SU-DHL-6 (cell line): ENCODE data around the gene ZFYVE26.
"Not testable (repeated sequence)": the region's sequence is repeated elsewhere in the genome, so short reads cannot be mapped to it uniquely, and the experiment has no call there.

Source experiments
- H2AFZ ChIP-seq: fragments of 200-600 bp; sonication (generic); 2 replicates; pipeline ENCODE4 v1.6.1; 2014; ENCODE audit warnings: low read depth, mild to moderate bottlenecking, moderate library complexity, mixed read lengths, antibody characterized with exemption, low read length; ENCODE audit not compliant: severe bottlenecking
- H3F3A ChIP-seq: fragments of 200-600 bp; shearing (Covaris generic); 2 replicates; pipeline ENCODE4 v1.6.0; 2016; ENCODE audit warnings: antibody characterized with exemption, mild to moderate bottlenecking; ENCODE audit not compliant: insufficient read depth
- H3K27ac ChIP-seq: fragments of 200-600 bp; sonication (generic); 2 replicates; pipeline ENCODE4 v1.5.1; 2016; ENCODE audit warnings: low read depth, mild to moderate bottlenecking, low read length, moderate library complexity, mixed read lengths
- H3K27me3 ChIP-seq: fragments of 200-600 bp; sonication (generic), shearing (Covaris generic); 2 replicates; pipeline ENCODE4 v1.6.0; 2014; ENCODE audit warnings: mild to moderate bottlenecking, low read length
- H3K36me3 ChIP-seq: fragments of 200-600 bp; sonication (generic); 2 replicates; pipeline ENCODE4 v1.6.1; 2014; ENCODE audit warnings: mild to moderate bottlenecking, low read length, mixed read lengths
- H3K4me2 ChIP-seq: fragments of 300-600, 200-600 bp; shearing (Covaris generic), sonication (generic); 2 replicates; pipeline ENCODE4 v1.6.0; 2014; ENCODE audit warnings: low read length, low read depth, mild to moderate bottlenecking; ENCODE audit not compliant: poor library complexity, severe bottlenecking
- H3K4me3 ChIP-seq: fragments of 200-600 bp; sonication (generic); 2 replicates; pipeline ENCODE4 v1.5.1; 2014; ENCODE audit warnings: antibody characterized with exemption, low read length, mild to moderate bottlenecking, mixed read lengths; ENCODE audit not compliant: insufficient read depth, poor library complexity, severe bottlenecking
- H3K79me2 ChIP-seq: fragments of 200-600 bp; sonication (generic); 2 replicates; pipeline ENCODE4 v1.6.1; 2014; ENCODE audit warnings: mild to moderate bottlenecking, low read length, moderate library complexity; ENCODE audit not compliant: insufficient read depth
- H3K9ac ChIP-seq: fragments of 200-600 bp; sonication (generic); 2 replicates; pipeline ENCODE4 v1.7.0; 2014; ENCODE audit warnings: mild to moderate bottlenecking, low read length
- H3K9me2 ChIP-seq: fragments of 200-600 bp; sonication (generic); replicated peaks from 2 replicates; pipeline ENCODE4 v1.6.1; 2014; ENCODE audit warnings: low read length; ENCODE audit not compliant: insufficient read depth
- H3K9me3 ChIP-seq: fragments of 200-600 bp; sonication (generic); 2 replicates; pipeline ENCODE4 v1.6.1; 2014; ENCODE audit warnings: low read length, mixed read lengths; ENCODE audit not compliant: insufficient read depth
- H4K20me1 ChIP-seq: fragments of 200-600 bp; sonication (generic); 2 replicates; pipeline ENCODE4 v1.6.1; 2014; ENCODE audit warnings: low read depth, mild to moderate bottlenecking, antibody characterized with exemption, low read length, moderate library complexity, mixed read lengths
- CTCF ChIP-seq: fragments of 200-600 bp; sonication (generic); IDR thresholded peaks from one replicate; pipeline ENCODE4 v1.5.1; 2017; ENCODE audit warnings: antibody characterized with exemption, mild to moderate bottlenecking, low read length, moderate library complexity; ENCODE audit not compliant: insufficient read depth, poor library complexity, severe bottlenecking
- EZH2phosphoT487 ChIP-seq: fragments of 200-600 bp; sonication (generic), shearing (Covaris generic); conservative IDR thresholded peaks from 2 replicates; pipeline ENCODE4 v1.6.1; 2018; ENCODE audit warnings: mild to moderate bottlenecking, antibody characterized with exemption, low read length, moderate library complexity, mixed read lengths

Gene ZFYVE26

GRCh38 chr14:67820428-67820971 lies 4.1 kb upstream of the ZFYVE26 start:
- Histone ChIP-seq H3K4me3 (peak overlapping the region; percentile 90), H3F3A (peaks cover 15% of the 10 kb centered on the region), H3K27ac (no peak overlapping the region), H3K4me2 (peak overlapping the region; percentile 78), H3K9me3 (no peaks in the 10 kb centered on the region), H2AFZ (peak overlapping the region; percentile 4), H3K9ac (peak overlapping the region; percentile 86), H3K36me3 (peaks cover 5% of the 10 kb centered on the region; the same call in 1 of the 2 replicates), H4K20me1 (no peaks in the 10 kb centered on the region), H3K9me2 (no peaks in the 10 kb centered on the region), H3K79me2 (peaks cover 20% of the 10 kb centered on the region), H3K27me3 (no peaks in the 10 kb centered on the region)
- TF ChIP-seq EZH2phosphoT487 (no peak), CTCF (no peak)

- peak within 1 kb of the TSS; percentile 86 for H3K9ac ChIP-seq
- H3K4me3 ChIP-seq = peak within 1 kb of the TSS; percentile 90
- peaks cover 26% of the 10 kb centered on the region for H3K79me2 ChIP-seq
- TF ChIP-seq CTCF (no peak), EZH2phosphoT487 (no peak)
- peak within 1 kb of the TSS; percentile 57 for H3K27ac ChIP-seq
- H3K9me3 ChIP-seq = no peaks in the 10 kb centered on the region
- peaks cover 19% of the 10 kb centered on the region for H3F3A ChIP-seq
- no peaks in the 10 kb centered on the region for H3K27me3 ChIP-seq
- no peaks in the 10 kb centered on the region for H3K9me2 ChIP-seq
- no peaks in the 10 kb centered on the region for H4K20me1 ChIP-seq
- H2AFZ ChIP-seq = peak within 1 kb of the TSS; percentile 87
- no peaks in the 10 kb centered on the region for H3K36me3 ChIP-seq
- H3K4me2 ChIP-seq = peak within 1 kb of the TSS; percentile 78
Observed at GRCh38 chr14:67819563-67820421, 3.4 kb upstream of the ZFYVE26 start, which contains the start of gene RAD51B. Gene RAD51B (plus strand): TSS chr14:67819779.

- peak overlapping the region; percentile 87 for H2AFZ ChIP-seq
- H3K4me3 ChIP-seq, H3K9me2 ChIP-seq, H3K27ac ChIP-seq, H3K9me3 ChIP-seq, H3K27me3 ChIP-seq, H3K4me2 ChIP-seq, H4K20me1 ChIP-seq, H3K9ac ChIP-seq, H3K36me3 ChIP-seq: not testable (repeated sequence)
- H3F3A ChIP-seq = peaks cover 22% of the 10 kb centered on the region
- H3K79me2 ChIP-seq = peaks cover 30% of the 10 kb centered on the region
Observed at GRCh38 chr14:67818476-67818875, 2.1 kb upstream of the ZFYVE26 start.
